Heart left ventricle (tissue), 16 donors: Measurements from ENCODE around the gene INPP5D. TPM values are rescaled to one million over a fixed set of nuclear protein-coding genes. Genes with fewer than 3 reads are reported as not detected.

Source experiments
- ATAC-seq, 4 donors: fragments of 200-7000 bp; cut with Tn5 transposase; one replicate each; pipeline ENCODE4 v1.9.1; 2020 to 2022; ENCODE audit warnings: moderate library complexity in 4 of 4, mild to moderate bottlenecking in 3 of 4, moderate number of reproducible peaks in 1 of 4
- DNase-seq, 5 donors: peaks; one replicate each; pipeline ENCODE4 v3.0.0-alpha.2; 2020
- H3K27ac ChIP-seq, 12 donors: fragments of 200-600 bp; sonication (generic) in 4 of 12; one replicate each; pipeline versions ENCODE4 v1.5.0 to v1.8.0; 2016 to 2022; ENCODE audit warnings: mild to moderate bottlenecking in 2 of 12
- H3K27me3 ChIP-seq, 9 donors: fragments of 200-600 bp; sonication (generic) in 2 of 9; one replicate each; pipeline versions ENCODE4 v1.5.1 to v1.8.0; 2016 to 2022; ENCODE audit warnings: mild to moderate bottlenecking in 3 of 9
- H3K36me3 ChIP-seq, 9 donors: fragments of 200-600 bp; sonication (generic) in 2 of 9; one replicate each; pipeline versions ENCODE4 v1.5.0 to v1.8.0; 2018 to 2022; ENCODE audit warnings: mild to moderate bottlenecking in 2 of 9
- H3K4me1 ChIP-seq, 12 donors: fragments of 200-600 bp; sonication (generic) in 4 of 12; one replicate each; pipeline versions ENCODE4 v1.5.0 to v1.8.0; 2016 to 2022; ENCODE audit warnings: mild to moderate bottlenecking in 3 of 12
- H3K4me3 ChIP-seq, 12 donors: fragments of 200-600 bp; sonication (generic) in 4 of 12; one replicate each; pipeline versions ENCODE4 v1.5.0 to v1.8.0; 2017 to 2022; ENCODE audit warnings: mild to moderate bottlenecking in 9 of 12, moderate library complexity in 4 of 12
- H3K9me3 ChIP-seq, 12 donors: fragments of 200-600 bp; sonication (generic) in 4 of 12; one replicate each; pipeline versions ENCODE4 v1.5.0 to v1.8.0; 2016 to 2022; ENCODE audit warnings: mild to moderate bottlenecking in 1 of 12
- POLR2A ChIP-seq, 2 donors: fragments of 450-650 bp; IDR thresholded peaks; one replicate each; pipeline ENCODE4 v1.6.1; 2017; ENCODE audit warnings: antibody characterized with exemption in 2 of 2, mild to moderate bottlenecking in 2 of 2, moderate library complexity in 2 of 2
- WGBS, 4 donors: extraction: QIAGEN DNeasy Blood & Tissue Kit in 2 of 4; methylation state at CpG; one replicate each; pipeline versions ENCODE4 v1.1.5 to v1.1.7; 2013 to 2018; 5-methylcytosine and 5-hydroxymethylcytosine counted together
- intact Hi-C, 10 donors: fragments of 100-400 bp; cut with DNase I; formaldehyde crosslinking; loops; one replicate each; pipeline versions ENCODE4 v1.11.1 to v1.14.2; 2022
- polyA plus RNA-seq, 2 donors: library from polyadenylated mRNA; stranded (reverse); fragments of 200-250 nt; gene quantifications; one replicate each; pipeline ENCODE4 v1.2.3, GENCODE V29; 2013
- total RNA-seq, 9 donors: library from RNA; depleted of rRNA in 2 of 9; stranded (reverse); fragments of >200 nt in 2 of 9; fragmentation: NEBNext Ultra II Directional in 3 of 9; extraction: Animal tissue kit (Norgen Biotek cat#: 25700) in 3 of 9; gene quantifications; one replicate each; pipeline versions ENCODE4 v1.1.0 to v1.2.4, GENCODE V29; 2016 to 2023
- TF ChIP-seq, protein P1 (sequence below), 12 donors: fragments of 200-600 bp; sonication (generic) in 4 of 12; IDR thresholded peaks; one replicate each; pipeline versions ENCODE4 v1.5.0 to v1.8.0; 2018 to 2022; ENCODE audit warnings: antibody characterized with exemption in 12 of 12, mild to moderate bottlenecking in 5 of 12
- donor health status: ischemic (EF 13 %, LVEDD 7.1; RV severe dilation, severe dysfunction).
- donor health status: healthy with polysubstance abuse.
- donor health status: DM: no; HTN: yes; CAD: no.
- donor health status: DM: no; HTN: no; CAD: no.
- donor health status: ischemic (EF 25% LVEDD 6.9; RV normal size, moderate dysfunction).
- donor health status: ischemic (EF 25% LVEDD 5.7; RV mildly dilated, moderate dysfunction).
- donor health status: healthy.
- donor health status: DM: yes; HTN: yes; CAD: no.
- donor health status: ischemic (EF 35%, LVEDD 5.7; RV mildly dilated, moderate dysfunction).
- donor health status: nonischemic (EF 11% LVEDD 7.7; RV severe dilation, severe dysfunction).
- donor health status: DM: yes; HTN: yes; CAD: no.
- donor health status: PGD.
- donor health status: ischemic (EF 29% LVEDD 5.4; RV normal size, mild dysfunction).
- donor health status: nonischemic (EF 23%, LVEDD 6.1; RV moderate dilation, normal function).

INPP5D gene
- total and polyA plus RNA-seq, 11 donors, result 2.8 to 29.1 (median 4.9) TPM

DNA sequence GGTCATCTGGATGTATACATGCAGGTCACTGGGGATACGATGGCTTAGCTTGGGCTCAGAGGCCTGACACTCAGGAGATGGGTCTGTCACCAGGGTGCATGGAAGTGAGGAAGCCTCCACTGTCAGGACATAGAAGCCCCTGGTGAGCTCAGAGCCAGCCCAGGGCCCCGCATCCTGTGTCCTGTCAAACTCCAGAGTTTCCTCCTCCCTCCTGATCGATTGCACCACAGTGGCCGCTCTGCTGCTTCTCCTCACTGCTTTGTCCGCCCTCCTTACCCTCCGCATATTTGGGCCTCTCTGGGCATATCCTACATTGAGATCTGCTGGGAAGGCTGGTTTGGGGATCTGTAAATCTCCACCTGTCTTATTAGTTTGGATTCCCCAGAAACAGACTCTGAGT is 153.8 kb downstream of the INPP5D start:
- H3K4me1 ChIP-seq, result peaks cover 4 to 31% (median 16%) of the 10 kb centered on the region in 12 donors
- no peaks in the 10 kb centered on the region for H3K27me3 ChIP-seq
- no peaks in the 10 kb centered on the region for H3K9me3 ChIP-seq
- TF ChIP-seq, protein P1, sequence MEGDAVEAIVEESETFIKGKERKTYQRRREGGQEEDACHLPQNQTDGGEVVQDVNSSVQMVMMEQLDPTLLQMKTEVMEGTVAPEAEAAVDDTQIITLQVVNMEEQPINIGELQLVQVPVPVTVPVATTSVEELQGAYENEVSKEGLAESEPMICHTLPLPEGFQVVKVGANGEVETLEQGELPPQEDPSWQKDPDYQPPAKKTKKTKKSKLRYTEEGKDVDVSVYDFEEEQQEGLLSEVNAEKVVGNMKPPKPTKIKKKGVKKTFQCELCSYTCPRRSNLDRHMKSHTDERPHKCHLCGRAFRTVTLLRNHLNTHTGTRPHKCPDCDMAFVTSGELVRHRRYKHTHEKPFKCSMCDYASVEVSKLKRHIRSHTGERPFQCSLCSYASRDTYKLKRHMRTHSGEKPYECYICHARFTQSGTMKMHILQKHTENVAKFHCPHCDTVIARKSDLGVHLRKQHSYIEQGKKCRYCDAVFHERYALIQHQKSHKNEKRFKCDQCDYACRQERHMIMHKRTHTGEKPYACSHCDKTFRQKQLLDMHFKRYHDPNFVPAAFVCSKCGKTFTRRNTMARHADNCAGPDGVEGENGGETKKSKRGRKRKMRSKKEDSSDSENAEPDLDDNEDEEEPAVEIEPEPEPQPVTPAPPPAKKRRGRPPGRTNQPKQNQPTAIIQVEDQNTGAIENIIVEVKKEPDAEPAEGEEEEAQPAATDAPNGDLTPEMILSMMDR (IDR thresholded peaks at IDR 0.05), result no peak
- no peak for TF ChIP-seq POLR2A (IDR thresholded peaks at IDR 0.05)
- no peaks in the 10 kb centered on the region for H3K36me3 ChIP-seq
- intact Hi-C loops, result no loop called here
- H3K27ac ChIP-seq, result no peak overlapping the region
- no peak overlapping the region for H3K4me3 ChIP-seq
- DNase-seq (no peak), ATAC-seq (no peak)
- WGBS, 4 donors, result 85 to 87% (median 86%) methylated on average over 6 of the region's 6 CpGs

DNA sequence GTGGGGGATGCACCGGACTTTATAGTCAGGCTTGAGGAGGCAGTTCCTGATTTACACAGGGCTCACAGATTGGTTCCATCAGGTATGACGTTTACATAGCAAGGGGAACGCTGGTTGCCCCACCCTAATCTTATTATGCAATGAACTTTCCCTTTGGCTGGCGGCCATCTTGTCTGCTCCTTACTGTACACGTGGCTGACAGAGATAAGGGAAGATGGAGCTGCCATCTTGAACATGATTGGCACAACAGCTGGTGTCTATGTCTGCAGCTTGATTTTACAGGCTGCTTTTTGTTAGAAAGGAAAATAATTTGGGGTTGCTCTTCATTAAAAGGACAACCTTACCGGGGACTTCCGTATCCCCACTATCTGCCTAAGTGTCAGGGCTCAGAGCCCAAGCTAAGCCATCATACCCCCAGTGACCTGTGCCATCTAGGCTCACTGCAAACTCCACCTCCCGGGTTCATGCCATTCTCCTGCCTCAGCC is 157.8 kb downstream of the INPP5D start:
- no peak for ATAC-seq
- 69 to 77% (median 75%) methylated on average over 8 of the region's 8 CpGs for WGBS, 4 donors
- intact Hi-C loops, result no loop called here

DNA sequence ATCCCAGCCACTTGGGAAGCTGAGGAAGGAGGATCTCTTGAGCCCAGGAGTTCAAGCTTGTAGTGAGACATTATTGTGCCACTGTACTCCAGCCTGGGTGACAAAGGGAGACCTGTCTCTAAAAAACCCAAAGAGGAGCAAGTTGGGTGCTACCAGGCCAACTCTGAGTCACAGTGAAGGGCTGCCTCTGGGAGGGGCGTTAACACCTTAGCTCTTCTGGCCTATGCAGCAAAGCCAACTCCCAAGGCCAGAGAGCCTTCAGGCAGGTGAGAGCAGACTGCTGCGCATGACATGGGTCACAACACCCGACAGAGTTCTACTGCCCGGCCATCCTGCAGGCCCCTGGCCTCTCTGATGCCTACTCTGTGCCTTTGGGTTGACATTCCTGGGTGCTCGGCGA is 158.7 kb downstream of the INPP5D start:
- Histone ChIP-seq H3K27ac (no peak overlapping the region), H3K27me3 (no peaks in the 10 kb centered on the region), H3K4me1 (no peaks in the 10 kb centered on the region), H3K36me3 (no peaks in the 10 kb centered on the region), H3K4me3 (no peak overlapping the region), H3K9me3 (no peaks in the 10 kb centered on the region)
- 95 to 98% (median 97%) methylated on average over 6 of the region's 6 CpGs for WGBS, 4 donors
- DNase-seq (no peak), ATAC-seq (no peak)
- intact Hi-C loops, result no loop called here
- TF ChIP-seq, protein P1 (IDR thresholded peaks at IDR 0.05), result no peak
- no peak for TF ChIP-seq POLR2A (IDR thresholded peaks at IDR 0.05)

More for the DNA sequence above, 157.8 kb downstream of the INPP5D start:
- no peak for DNase-seq
- Histone ChIP-seq H3K9me3 (no peaks in the 10 kb centered on the region), H3K27ac (no peak overlapping the region), H3K36me3 (no peaks in the 10 kb centered on the region), H3K4me1 (no peaks in the 10 kb centered on the region), H3K4me3 (no peak overlapping the region), H3K27me3 (no peaks in the 10 kb centered on the region)
- TF ChIP-seq POLR2A (IDR thresholded peaks at IDR 0.05), result no peak
- TF ChIP-seq, protein P1 (IDR thresholded peaks at IDR 0.05), result no peak

DNA sequence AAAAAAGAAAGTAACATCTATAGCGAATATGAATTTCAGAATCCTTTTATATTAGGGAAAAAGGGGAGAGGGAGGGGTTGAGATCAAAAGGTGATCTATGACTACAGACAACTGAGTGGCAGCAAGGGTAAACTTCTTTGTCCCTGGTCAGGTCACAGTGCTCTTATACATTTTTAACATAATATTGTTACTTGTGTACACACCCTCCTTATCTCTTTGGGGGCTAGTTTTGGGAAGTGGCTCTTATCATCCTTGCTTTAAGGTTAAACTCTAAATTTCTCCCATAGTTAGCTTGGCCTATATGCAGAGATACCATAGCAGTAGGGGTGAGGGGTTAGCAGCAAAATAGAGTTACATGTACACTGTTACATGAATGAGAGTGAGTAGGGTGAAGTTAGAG is 159.7 kb downstream of the INPP5D start:
- Histone ChIP-seq H3K4me1 (no peaks in the 10 kb centered on the region), H3K4me3 (no peak overlapping the region), H3K9me3 (no peaks in the 10 kb centered on the region), H3K36me3 (no peaks in the 10 kb centered on the region), H3K27me3 (no peaks in the 10 kb centered on the region), H3K27ac (no peak overlapping the region)
- whole genome bisulfite sequencing, 4 donors, result 91 to 100% (median 99%) methylated on average over 1 of the region's 1 CpG
- intact Hi-C loops, result no loop called here
- TF ChIP-seq, protein P1 (IDR thresholded peaks at IDR 0.05), result no peak
- TF ChIP-seq POLR2A (IDR thresholded peaks at IDR 0.05), result no peak
- no peak for DNase-seq
- no peak for ATAC-seq
